ENCODE results near the gene TMEM253. TPM values are rescaled to one million over a fixed set of nuclear protein-coding genes. Genes with fewer than 3 reads are reported as not detected.

The TMEM253 gene
- total RNA-seq, 1 experiment from 2014 or later: not detected

DNA sequence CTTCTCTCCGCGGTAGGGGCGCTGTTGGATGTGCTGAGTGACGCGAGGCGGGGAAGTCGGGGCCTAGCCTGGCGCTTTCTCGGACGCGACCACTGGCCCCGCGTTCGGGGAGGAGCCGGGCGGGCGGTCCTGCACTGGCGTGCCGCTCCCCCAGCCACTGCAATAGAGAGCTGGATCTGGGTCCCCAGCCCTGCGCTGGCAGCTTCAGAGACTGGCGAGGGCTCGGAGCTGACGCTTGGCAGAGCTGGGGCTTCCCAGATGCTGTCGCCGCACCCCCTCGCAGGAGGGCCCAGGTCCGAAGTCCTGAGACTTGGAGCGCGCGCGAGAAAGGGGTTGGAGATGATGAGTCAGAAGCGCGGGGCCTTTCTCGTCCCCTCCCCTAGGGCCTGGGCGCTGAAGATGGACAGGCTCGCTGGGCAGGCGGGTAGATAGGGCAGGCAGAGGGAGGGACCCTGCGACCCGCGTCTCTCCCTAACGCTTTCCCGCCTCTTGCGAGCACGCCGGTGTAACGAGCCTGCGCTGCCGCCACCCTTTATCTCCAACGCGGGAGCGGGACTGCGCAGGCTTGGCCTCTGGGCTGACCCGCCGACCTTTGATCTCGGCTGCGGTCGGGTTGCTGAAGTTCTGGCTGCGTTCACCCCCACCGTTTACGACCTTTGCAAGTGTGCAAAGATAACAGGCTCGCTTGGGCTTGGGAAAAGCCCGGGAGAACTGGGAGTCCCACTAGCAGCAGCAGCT, 3.0 kb downstream of the TMEM253 start:
- peak; percentile 95 for DNase-seq (ENCODE audit: low read depth)

DNA sequence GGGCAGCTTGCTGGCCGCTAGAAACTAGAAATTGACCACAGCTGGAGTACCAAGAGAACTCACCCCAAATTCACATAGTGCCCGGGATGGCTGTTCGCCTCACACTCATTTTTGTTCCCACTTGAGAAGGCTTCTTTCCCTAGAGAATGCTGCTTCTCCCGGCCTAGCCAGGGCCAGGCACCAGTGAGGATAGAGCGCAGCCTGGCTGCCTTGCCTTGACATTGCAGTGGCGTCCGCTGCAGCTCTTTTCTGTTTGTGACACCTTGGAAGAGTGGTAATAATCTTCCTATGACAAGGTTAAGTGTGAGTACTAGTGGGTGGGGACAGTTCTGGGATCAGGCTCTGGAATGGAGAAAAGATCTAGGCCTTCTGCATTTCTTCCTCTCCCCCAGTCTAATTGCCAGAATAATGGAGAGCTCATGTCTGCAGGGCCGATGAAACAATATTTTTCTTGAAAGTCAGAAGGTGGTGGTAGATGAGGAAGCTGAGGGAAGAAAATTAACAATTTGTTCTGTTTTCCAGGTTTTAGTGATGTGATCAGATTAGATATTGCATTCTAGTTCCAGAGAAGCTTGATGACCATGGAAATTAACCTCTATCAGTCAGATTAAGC, 3.7 kb downstream of the TMEM253 start:
- peak; percentile 76 for DNase-seq (ENCODE audit: low read depth)

DNA sequence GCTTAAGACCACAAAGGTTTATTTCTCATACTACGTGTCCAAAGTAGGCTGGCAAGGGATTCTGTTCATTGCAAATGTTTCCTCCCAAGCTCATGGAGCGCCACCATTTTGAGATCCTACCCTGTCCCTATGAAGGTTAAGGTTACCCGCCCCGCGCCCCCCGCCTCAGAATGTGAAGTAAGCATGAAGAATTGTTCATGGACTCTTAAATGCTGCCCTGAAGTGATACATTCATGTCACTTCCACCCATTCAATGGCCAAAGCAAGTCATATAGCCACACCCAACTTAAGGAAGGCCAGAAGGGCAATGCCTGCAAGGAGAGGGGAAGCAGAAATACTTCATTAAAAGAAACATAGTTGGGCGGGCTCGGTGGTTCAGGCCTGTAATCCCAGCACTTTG, 4.2 kb downstream of the TMEM253 start:
- DNase-seq (ENCODE audit: low read depth): no peak

DNA sequence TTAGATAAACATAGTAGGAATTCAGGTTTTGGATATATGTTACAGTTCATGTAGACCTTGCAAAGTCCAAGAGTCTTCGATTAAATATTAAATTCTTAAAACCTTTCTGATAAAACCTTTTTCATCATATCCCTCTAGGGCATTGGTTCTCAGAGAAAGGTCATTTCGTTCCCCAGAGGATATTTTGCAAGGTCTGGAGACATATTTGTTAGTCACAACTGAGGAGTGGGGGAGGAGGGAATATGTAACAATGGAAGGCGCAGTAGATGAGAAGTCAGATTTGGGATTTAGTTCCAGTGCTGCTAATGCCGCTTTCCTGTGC, 5.3 kb downstream of the TMEM253 start:
- no peak for DNase-seq (ENCODE audit: low read depth)

DNA sequence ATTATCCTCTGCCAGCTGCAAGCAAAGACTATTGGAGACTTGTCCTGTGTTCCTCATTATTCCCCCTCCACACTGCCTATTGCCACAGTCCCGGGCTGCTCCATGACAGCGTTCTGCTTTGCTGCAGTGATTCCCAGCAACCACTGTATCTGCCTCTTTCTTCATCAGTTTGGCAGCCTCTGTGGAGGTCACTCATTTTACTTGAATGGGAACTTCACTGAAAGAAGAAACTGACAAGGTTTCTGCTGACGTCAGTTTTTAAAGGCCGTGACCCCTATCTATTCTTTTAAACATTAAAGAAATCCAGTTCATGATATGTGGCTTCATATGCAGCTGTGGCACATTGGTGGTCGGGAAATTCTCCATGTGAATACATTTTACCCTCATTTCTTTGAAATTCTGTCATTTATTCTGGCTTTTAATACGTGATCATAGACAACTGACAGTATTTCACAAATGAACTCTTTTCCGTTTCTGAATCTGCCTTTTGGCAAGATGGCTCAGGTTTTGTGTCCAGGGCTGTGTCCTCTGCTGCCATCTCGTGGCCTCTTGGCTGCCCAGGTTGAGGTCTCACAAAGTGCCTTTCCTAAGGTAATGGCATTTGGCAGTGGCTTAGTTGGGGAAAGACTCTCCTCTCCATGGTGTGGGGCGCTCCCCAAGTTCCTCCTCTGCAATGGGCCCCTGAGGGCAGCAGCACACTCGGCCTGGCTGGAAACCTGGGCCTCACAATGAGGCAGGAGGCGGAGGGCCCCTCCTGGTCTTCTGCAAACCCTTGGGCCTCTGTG, 5.8 kb downstream of the TMEM253 start:
- peak; percentile 73 for DNase-seq (ENCODE audit: low read depth)

DNA sequence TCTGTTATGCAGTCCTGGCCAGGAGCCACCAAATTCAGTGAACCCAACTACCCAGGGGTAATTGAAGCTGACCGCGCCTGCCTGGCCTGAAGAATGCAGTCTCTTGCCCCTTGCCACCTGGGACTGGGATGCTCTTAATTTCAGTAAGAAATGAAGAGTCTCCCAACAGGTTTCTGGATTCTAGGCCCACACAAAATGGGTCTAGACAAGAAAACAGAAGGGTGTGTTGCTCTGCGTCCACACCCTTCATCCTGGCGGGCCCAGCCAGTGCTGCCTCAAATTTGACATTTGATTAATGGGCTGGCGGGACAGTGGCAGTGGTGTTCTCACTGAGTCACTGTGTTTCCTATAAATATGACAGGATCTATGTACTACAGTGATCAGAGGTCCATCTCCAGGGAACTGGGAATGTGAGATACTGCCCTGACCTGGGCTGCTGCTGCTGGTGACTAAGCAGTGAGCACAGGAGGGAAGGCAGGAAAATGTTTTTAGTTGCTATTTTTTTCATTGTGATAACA, 6.5 kb downstream of the TMEM253 start:
- DNase-seq (ENCODE audit: low read depth): no peak

DNA sequence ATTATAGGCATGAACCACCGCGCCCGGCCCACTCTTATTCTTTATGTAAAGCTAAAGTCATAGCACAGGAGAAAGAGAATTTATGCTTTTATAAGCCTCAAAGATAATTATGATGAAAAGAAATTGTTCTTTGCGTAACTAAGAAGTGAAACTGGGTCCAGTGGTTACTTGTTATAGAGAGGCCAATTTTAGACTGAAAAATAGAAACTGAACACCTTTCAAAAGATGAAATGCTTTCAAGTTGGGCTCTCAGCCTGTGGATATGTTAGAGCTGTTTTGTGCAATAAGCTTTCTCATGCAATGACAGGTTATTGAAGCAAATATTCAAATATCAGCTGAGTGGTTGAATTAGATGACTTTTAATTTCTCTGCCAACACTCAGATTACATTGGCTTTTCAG, 7.9 kb downstream of the TMEM253 start:
- DNase-seq (ENCODE audit: low read depth): no peak

DNA sequence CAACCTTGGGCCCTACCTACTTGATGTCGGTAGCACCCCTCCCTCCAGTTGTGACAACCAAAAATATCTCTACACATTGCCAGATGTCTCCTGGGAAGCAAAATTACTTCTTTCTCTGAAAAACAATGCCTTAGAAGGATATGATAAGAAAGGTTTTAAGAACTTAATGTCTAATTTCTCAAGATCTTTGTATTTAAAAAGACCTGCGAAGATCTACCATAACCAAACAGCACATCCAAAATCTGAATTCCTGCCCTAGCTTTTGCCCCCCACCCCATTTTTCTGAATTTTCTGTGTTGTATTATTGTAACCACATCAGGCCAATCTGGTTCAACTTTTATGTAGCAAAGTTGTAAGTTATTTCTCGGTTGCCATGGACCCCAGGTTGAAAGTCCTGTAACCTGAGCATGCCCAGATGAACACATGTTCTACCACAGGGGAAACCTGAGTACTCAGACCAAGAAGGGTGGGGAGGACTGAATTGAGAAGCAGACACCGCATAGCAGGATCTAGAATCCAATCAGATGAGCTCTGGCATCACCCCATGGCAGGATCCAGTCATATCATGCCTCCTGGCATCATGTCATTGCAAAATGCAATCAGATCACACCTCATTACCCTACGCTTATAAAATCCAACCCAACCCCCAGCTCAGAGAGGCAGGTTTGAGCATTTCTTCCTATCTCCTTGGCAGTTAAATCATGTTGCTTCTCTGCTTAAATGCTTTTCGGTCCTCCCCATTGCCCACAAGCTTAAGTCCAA, 8.7 kb downstream of the TMEM253 start:
- no peak for DNase-seq (ENCODE audit: low read depth)

DNA sequence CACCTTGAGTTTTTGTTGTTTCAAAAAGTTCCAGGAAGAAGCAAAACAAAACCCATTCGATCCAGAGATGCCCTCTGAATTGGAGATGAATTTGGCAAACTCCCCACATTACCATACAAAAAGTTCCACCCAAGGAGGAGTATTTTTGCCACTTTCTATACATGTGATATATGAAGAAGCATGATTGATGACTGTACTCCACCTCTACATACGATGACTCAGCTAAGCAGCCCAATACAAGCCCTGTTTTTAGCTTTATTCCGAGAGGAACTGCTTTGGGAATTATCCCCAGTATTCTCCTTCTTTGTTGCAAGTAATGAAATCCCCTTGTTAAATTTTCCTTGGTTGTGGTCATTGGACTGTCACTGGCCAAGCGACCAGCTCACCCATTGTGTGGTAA, 11.4 kb downstream of the TMEM253 start:
- no peak for DNase-seq (ENCODE audit: low read depth)

DNA sequence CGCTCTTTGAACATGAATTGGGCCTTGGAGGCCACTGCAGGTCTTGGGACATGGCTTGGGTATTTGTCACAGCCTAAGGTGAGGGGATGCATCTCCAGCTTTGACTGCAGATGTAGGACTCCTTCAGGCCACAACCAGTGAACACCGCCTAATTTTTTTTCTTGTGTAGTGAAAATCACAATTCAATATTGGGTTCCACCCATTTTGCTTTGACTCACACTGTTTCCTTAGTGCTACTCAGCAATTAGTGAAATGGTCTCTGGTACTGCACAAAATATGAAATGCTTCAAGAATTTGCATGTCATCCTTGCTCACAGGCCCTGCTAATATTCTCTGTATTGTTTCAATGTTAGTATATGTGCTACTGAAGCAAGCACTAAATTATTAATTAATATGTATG, 12.5 kb downstream of the TMEM253 start:
- no peak for DNase-seq (ENCODE audit: low read depth)

DNA sequence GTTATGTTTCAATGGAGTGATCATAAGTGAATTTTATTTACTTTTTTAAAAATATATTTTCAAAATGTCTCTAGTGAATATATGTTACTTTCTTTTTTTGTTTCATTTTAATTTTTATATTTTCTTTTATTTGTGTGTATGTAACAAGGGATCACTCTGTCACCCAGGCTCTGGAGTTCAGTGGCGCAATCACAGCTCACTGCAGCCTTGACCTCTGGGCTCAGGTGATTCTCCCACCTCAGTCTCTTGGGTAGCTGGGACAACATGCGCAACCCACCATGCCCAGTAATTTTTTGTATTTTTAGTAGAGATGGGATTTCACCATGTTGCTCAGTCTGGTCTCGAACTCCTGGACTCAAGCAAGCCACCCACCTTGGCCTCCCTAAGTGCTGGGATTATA, 18.1 kb downstream of the TMEM253 start:
- no peak for DNase-seq (ENCODE audit: low read depth)

DNA sequence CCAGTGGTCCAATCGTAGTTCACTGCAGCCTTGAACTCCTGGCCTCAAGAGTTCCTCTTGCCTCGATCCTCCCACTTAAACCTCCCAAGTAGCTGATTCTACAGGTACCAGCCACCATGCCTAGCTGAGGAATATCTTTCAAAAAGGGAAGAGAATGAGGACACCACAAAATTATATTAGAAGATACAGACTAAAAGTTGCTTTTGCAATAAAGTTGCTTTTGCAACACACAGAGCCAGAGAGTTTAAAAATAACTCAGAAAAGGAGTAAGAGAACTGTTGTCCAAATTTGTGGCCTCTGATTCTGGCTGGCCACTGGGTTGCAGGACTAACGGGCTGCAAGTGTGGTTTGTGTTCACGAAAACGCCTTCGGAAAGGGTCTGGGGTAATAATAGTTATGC, 19.8 kb downstream of the TMEM253 start:
- no peak for DNase-seq (ENCODE audit: low read depth)

DNA sequence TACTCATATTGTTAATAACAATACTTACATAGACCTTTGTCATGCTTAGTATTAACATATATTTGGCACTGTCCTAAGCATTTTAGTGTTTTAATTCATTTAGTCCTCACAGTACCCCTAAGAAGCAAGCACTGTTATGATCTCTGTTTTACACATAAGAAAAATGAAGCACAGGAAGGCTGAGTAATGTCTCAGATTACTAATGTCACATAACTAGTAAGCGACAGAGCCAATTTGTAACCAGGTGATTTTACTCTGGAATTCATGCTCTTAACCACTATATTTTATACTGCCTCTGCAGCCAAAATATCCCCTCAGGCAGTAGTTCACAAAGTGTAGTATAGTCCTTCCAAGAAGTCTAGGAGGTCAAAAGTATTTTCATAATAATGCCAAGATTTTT, 20.3 kb downstream of the TMEM253 start:
- no peak for DNase-seq (ENCODE audit: low read depth)

DNA sequence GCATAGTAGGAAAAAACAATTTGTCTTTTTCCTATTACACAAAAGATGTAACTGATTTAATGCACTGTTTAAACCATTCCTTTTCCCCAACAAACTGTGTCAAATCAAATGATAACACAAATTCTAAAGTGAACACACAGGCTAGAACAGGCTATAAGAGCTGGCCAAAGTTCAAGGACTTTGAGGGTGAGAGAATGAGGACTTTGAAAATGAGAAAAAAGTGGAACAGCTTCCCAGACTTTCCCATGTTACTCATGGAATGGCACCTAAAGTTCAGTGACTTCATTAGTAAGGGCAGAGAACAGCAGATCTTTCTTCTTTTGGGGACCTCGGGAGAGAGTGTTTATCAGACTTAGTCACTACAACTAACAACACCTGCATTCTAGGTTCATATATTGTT, 22.6 kb downstream of the TMEM253 start:
- DNase-seq (ENCODE audit: low read depth): no peak

DNA sequence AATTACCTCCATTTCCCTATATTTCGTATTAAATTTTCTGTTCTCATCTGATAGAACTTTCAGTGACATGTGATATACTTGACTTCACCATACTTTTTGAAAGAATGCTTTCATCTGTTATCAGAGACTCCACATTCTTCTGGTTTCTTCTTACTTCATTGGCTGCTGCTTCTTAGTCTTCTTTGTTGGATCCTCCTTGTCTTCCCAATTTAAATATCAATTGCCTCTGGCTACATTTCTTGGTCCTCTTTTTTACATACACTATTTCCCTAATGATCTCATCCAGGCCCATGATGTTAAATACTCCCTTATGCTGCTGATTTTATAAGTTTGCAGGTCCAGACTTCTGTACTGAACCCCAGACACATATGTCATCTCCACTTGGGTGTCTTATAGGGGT, 33.0 kb downstream of the TMEM253 start:
- DNase-seq (ENCODE audit: low read depth): no peak

DNA sequence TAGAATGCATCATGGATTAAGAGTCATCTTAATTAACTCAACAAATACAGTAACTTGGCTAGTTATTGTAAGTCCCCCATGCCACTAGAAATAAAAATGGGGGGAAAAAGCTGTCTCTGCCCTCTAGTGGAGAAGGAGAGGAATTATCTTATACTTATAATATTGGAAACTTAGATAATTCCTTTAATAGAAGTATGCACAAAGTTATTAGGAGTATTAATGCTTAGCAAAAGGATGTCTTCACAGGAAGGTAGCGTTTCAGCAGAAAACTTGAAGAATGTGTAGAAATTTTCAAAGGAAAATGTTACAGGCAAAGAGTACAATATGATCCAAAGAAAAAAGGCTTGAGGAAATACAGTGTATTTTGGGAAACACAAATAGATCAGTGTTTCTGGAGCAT, 35.2 kb downstream of the TMEM253 start:
- peak; percentile 11 for DNase-seq (ENCODE audit: low read depth)

DNA sequence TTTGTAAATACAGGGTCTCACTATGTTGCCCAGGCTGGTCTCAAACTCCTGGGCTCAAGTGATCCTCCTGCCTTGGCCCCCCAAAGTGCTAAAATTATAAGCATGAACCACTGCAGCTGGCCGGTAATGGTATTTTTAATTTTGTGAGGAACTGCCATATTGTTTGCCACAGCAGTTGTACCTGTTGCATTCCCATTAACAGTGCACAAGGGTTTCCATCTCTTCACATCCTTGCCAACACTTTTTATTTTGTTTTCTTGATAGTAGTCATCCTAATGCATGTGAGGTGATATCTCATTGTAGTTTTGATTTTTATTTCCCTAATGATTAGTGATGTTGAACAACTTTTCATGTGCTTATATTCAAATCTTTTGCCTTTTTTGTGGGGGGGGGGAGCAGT, 41.5 kb downstream of the TMEM253 start:
- no peak for DNase-seq (ENCODE audit: low read depth)

DNA sequence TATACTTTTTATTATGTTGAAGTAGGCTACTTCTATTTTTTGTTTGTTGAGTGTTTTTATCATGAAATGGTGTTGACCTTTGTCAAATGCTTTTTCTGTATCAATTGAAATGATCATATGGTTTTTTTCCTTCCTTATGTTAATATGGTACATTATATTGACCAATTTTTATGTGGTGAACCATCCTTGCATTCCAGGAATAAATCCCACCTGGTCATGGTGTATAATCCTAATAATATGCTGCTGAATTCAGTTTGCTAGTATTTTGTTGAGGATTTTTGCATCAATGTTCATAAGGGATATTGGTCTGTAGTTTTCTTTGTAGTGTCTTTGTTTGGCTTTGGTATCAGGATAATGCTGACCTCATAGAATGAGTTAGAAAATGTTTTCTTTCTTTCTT, 44.6 kb downstream of the TMEM253 start:
- DNase-seq (ENCODE audit: low read depth): no peak

DNA sequence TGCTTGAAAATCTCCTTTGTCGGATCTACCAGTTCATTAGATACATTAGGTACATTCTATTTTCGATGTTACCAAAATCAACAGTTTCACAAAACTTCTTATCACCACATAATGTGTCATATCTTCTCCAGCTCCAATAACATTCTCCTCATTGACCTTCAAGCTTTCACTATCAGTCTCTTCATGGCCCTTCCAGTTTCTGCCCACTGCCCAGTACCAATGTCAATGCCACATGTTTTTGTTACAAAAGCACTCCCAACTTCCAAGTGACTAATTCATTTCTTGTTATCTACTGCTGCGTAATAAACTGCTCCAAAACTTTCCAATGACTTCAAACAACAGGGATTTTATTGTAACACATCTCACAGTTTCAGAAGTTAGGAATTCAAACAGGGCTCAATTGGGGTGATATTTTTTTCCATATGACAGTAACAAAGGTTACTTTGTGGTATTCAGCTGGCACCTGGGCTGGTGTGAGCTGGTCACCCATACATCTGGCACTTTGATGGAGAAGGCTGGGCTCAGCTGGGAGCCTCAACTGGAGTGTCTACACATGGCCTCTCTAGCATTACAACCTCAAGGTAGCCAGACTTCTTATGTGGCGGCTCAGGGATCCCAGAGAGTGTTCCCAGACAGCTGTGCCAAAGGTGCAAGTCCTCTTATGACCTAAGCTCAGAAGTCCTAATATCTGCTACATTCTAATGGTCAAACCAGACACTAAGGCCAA, 48.9 kb downstream of the TMEM253 start:
- DNase-seq (ENCODE audit: low read depth): no peak

All from RPMI7951 (cell line).